Heart left ventricle (tissue), 16 donors: Measurements from ENCODE around the gene DYNLT5. TPM values are rescaled to one million over a fixed set of nuclear protein-coding genes. Genes with fewer than 3 reads are reported as not detected.
"Not testable (repeated sequence)": the region's sequence is repeated elsewhere in the genome, so short reads cannot be mapped to it uniquely, and the experiment has no call there.

Experiments used
- ATAC-seq, 4 donors: fragments of 200-7000 bp; cut with Tn5 transposase; one replicate each; pipeline ENCODE4 v1.9.1; 2020 to 2022; ENCODE audit warnings: moderate library complexity in 4 of 4, mild to moderate bottlenecking in 3 of 4, moderate number of reproducible peaks in 1 of 4
- DNase-seq, 5 donors: peaks; one replicate each; pipeline ENCODE4 v3.0.0-alpha.2; 2020
- H3K27ac ChIP-seq, 12 donors: fragments of 200-600 bp; sonication (generic) in 4 of 12; one replicate each; pipeline versions ENCODE4 v1.5.0 to v1.8.0; 2016 to 2022; ENCODE audit warnings: mild to moderate bottlenecking in 2 of 12
- H3K27me3 ChIP-seq, 9 donors: fragments of 200-600 bp; sonication (generic) in 2 of 9; one replicate each; pipeline versions ENCODE4 v1.5.1 to v1.8.0; 2016 to 2022; ENCODE audit warnings: mild to moderate bottlenecking in 3 of 9
- H3K36me3 ChIP-seq, 9 donors: fragments of 200-600 bp; sonication (generic) in 2 of 9; one replicate each; pipeline versions ENCODE4 v1.5.0 to v1.8.0; 2018 to 2022; ENCODE audit warnings: mild to moderate bottlenecking in 2 of 9
- H3K4me1 ChIP-seq, 12 donors: fragments of 200-600 bp; sonication (generic) in 4 of 12; one replicate each; pipeline versions ENCODE4 v1.5.0 to v1.8.0; 2016 to 2022; ENCODE audit warnings: mild to moderate bottlenecking in 3 of 12
- H3K4me3 ChIP-seq, 12 donors: fragments of 200-600 bp; sonication (generic) in 4 of 12; one replicate each; pipeline versions ENCODE4 v1.5.0 to v1.8.0; 2017 to 2022; ENCODE audit warnings: mild to moderate bottlenecking in 9 of 12, moderate library complexity in 4 of 12
- H3K9me3 ChIP-seq, 12 donors: fragments of 200-600 bp; sonication (generic) in 4 of 12; one replicate each; pipeline versions ENCODE4 v1.5.0 to v1.8.0; 2016 to 2022; ENCODE audit warnings: mild to moderate bottlenecking in 1 of 12
- CTCF ChIP-seq, 12 donors: fragments of 200-600 bp; sonication (generic) in 4 of 12; IDR thresholded peaks; one replicate each; pipeline versions ENCODE4 v1.5.0 to v1.8.0; 2018 to 2022; ENCODE audit warnings: antibody characterized with exemption in 12 of 12, mild to moderate bottlenecking in 5 of 12
- POLR2A ChIP-seq, 2 donors: fragments of 450-650 bp; IDR thresholded peaks; one replicate each; pipeline ENCODE4 v1.6.1; 2017; ENCODE audit warnings: antibody characterized with exemption in 2 of 2, mild to moderate bottlenecking in 2 of 2, moderate library complexity in 2 of 2
- WGBS, 4 donors: extraction: QIAGEN DNeasy Blood & Tissue Kit in 2 of 4; methylation state at CpG; one replicate each; pipeline versions ENCODE4 v1.1.5 to v1.1.7; 2013 to 2018; 5-methylcytosine and 5-hydroxymethylcytosine counted together
- intact Hi-C, 10 donors: fragments of 100-400 bp; cut with DNase I; formaldehyde crosslinking; loops; one replicate each; pipeline versions ENCODE4 v1.11.1 to v1.14.2; 2022
- polyA plus RNA-seq, 2 donors: library from polyadenylated mRNA; stranded (reverse); fragments of 200-250 nt; gene quantifications; one replicate each; pipeline ENCODE4 v1.2.3, GENCODE V29; 2013
- total RNA-seq, 9 donors: library from RNA; depleted of rRNA in 2 of 9; stranded (reverse); fragments of >200 nt in 2 of 9; fragmentation: NEBNext Ultra II Directional in 3 of 9; extraction: Animal tissue kit (Norgen Biotek cat#: 25700) in 3 of 9; gene quantifications; one replicate each; pipeline versions ENCODE4 v1.1.0 to v1.2.4, GENCODE V29; 2016 to 2023
- donor health status: ischemic (EF 13 %, LVEDD 7.1; RV severe dilation, severe dysfunction).
- donor health status: healthy with polysubstance abuse.
- donor health status: DM: no; HTN: yes; CAD: no.
- donor health status: DM: no; HTN: no; CAD: no.
- donor health status: ischemic (EF 25% LVEDD 6.9; RV normal size, moderate dysfunction).
- donor health status: ischemic (EF 25% LVEDD 5.7; RV mildly dilated, moderate dysfunction).
- donor health status: healthy.
- donor health status: DM: yes; HTN: yes; CAD: no.
- donor health status: ischemic (EF 35%, LVEDD 5.7; RV mildly dilated, moderate dysfunction).
- donor health status: nonischemic (EF 11% LVEDD 7.7; RV severe dilation, severe dysfunction).
- donor health status: DM: yes; HTN: yes; CAD: no.
- donor health status: PGD.
- donor health status: ischemic (EF 29% LVEDD 5.4; RV normal size, mild dysfunction).
- donor health status: nonischemic (EF 23%, LVEDD 6.1; RV moderate dilation, normal function).

The DYNLT5 gene
- total and polyA plus RNA-seq, 11 donors = 0.48 to 7.3 (median 1.8) TPM

- no peak for TF ChIP-seq POLR2A (IDR thresholded peaks at IDR 0.05)
- TF ChIP-seq CTCF (IDR thresholded peaks at IDR 0.05) = no peak
- no peak for ATAC-seq
- intact Hi-C loops = no loop called here
- no peak for DNase-seq
- 83 to 89% (median 86%) methylated on average over 4 of the region's 4 CpGs for WGBS, 4 donors
- Histone ChIP-seq H3K36me3 (no peaks in the 10 kb centered on the region), H3K4me3 (no peak overlapping the region), H3K27me3 (no peaks in the 10 kb centered on the region), H3K4me1 (no peaks in the 10 kb centered on the region), H3K9me3 (peaks cover 0 to 7% (median 0%) of the 10 kb centered on the region in 12 donors), H3K27ac (no peak overlapping the region)
Observed at GRCh38 chr1:66787641-66788040, 35.4 kb downstream of the DYNLT5 start.

- 82 to 89% (median 84%) methylated on average over 6 of the region's 6 CpGs for WGBS, 4 donors
- H3K4me1 ChIP-seq = no peaks in the 10 kb centered on the region
- intact Hi-C loops = no loop called here
Observed at GRCh38 chr1:66788231-66788939, 36.1 kb downstream of the DYNLT5 start.

GRCh38 chr1:66791621-66792610, 39.7 kb downstream of the DYNLT5 start:
- intact Hi-C loops = no loop called here
- H3K4me3 ChIP-seq = no peak overlapping the region
- H3K9me3 ChIP-seq = no peaks in the 10 kb centered on the region
- TF ChIP-seq CTCF (IDR thresholded peaks at IDR 0.05) = no peak
- no peak for TF ChIP-seq POLR2A (IDR thresholded peaks at IDR 0.05)
- no peak for ATAC-seq
- no peaks in the 10 kb centered on the region for H3K36me3 ChIP-seq
- DNase-seq = no peak
- WGBS, 4 donors = 85 to 92% (median 88%) methylated on average over 5 of the region's 5 CpGs
- H3K27me3 ChIP-seq = no peaks in the 10 kb centered on the region
- no peaks in the 10 kb centered on the region for H3K4me1 ChIP-seq
- H3K27ac ChIP-seq = no peak overlapping the region

More at GRCh38 chr1:66788231-66788939, 36.1 kb downstream of the DYNLT5 start:
- ATAC-seq (no peak), DNase-seq (no peak)
- Histone ChIP-seq H3K36me3 (no peaks in the 10 kb centered on the region), H3K4me3 (no peak overlapping the region), H3K9me3 (peaks cover 0 to 7% (median 0%) of the 10 kb centered on the region in 12 donors), H3K27me3 (no peaks in the 10 kb centered on the region), H3K27ac (no peak overlapping the region)
- TF ChIP-seq CTCF (IDR thresholded peaks at IDR 0.05) (no peak), POLR2A (IDR thresholded peaks at IDR 0.05) (no peak)

- ATAC-seq = not testable (repeated sequence)
Observed at GRCh38 chr1:66795839-66796238, 43.6 kb downstream of the DYNLT5 start.

More at GRCh38 chr1:66795839-66796238, 43.6 kb downstream of the DYNLT5 start:
- H3K9me3 ChIP-seq, H3K4me3 ChIP-seq, H3K36me3 ChIP-seq, intact Hi-C loops, H3K27me3 ChIP-seq, H3K4me1 ChIP-seq, H3K27ac ChIP-seq, DNase-seq: not testable (repeated sequence)
- 91 to 96% (median 94%) methylated on average over 2 of the region's 2 CpGs for WGBS, 4 donors
